Mucosa of descending colon (tissue), 3 donors: ENCODE results near the gene CXCL14. TPM values are rescaled to one million over a fixed set of nuclear protein-coding genes. Genes with fewer than 3 reads are reported as not detected.
"Not testable (repeated sequence)": the region's sequence is repeated elsewhere in the genome, so short reads cannot be mapped to it uniquely, and the experiment has no call there.

Experiments
- ATAC-seq: fragments of 200-7000 bp; cut with Tn5 transposase; one replicate; pipeline ENCODE4 v1.9.1; 2020; ENCODE audit warnings: mild to moderate bottlenecking, moderate library complexity
- DNase-seq, 3 donors: peaks; one replicate each; pipeline ENCODE4 v3.0.0-alpha.2; 2020
- H3K36me3 ChIP-seq: fragments of 200-600 bp; one replicate; pipeline ENCODE4 v1.8.0; 2021; ENCODE audit warnings: low read depth, mild to moderate bottlenecking
- H3K4me1 ChIP-seq: fragments of 200-600 bp; one replicate; pipeline ENCODE4 v1.8.0; 2021; ENCODE audit warnings: low read depth, mild to moderate bottlenecking
- H3K4me3 ChIP-seq: fragments of 200-600 bp; one replicate; pipeline ENCODE4 v1.8.0; 2021; ENCODE audit warnings: mild to moderate bottlenecking
- H3K9me3 ChIP-seq: fragments of 200-600 bp; one replicate; pipeline ENCODE4 v1.8.0; 2021; ENCODE audit warnings: mild to moderate bottlenecking
- intact Hi-C, 2 donors: fragments of 100-400 bp; cut with DNase I in 1 of 2; cut with micrococcal nuclease in 1 of 2; formaldehyde crosslinking; loops; one replicate each; pipeline versions ENCODE4 v1.11.0 to v1.11.1; 2022; cut with DNase I, micrococcal nuclease
- total RNA-seq, 3 donors: library from RNA; stranded (reverse); fragmentation: NEBNext Ultra II Directional in 2 of 3; extraction: Animal tissue kit (Norgen Biotek cat#: 25700) in 2 of 3; gene quantifications; one replicate each; pipeline versions ENCODE4 v1.2.1 to v1.2.4, GENCODE V29; 2021 to 2023
- TF ChIP-seq, protein P1 (sequence below): fragments of 200-600 bp; IDR thresholded peaks from one replicate; pipeline ENCODE4 v1.8.0; 2022; ENCODE audit warnings: antibody characterized with exemption, mild to moderate bottlenecking
- donor health status: DM: no; HTN: no; CAD: no; lungs with moderate emphysema.
- donor health status: DM: no; HTN: no; CAD: no.
- donor health status: DM: no; HTN: yes; CAD: no.

CXCL14 gene
- total RNA-seq, 3 donors from 2014 or later: 16.7 to 61.6 (median 24.2) TPM

- intact Hi-C loops: no loop called here
Observed at GRCh38 chr5:135533334-135533733, 45.5 kb downstream of the CXCL14 start.

GRCh38 chr5:135529576-135529975 lies 49.2 kb downstream of the CXCL14 start:
- H3K4me1 ChIP-seq, DNase-seq, intact Hi-C loops, H3K36me3 ChIP-seq, H3K9me3 ChIP-seq, H3K4me3 ChIP-seq, ATAC-seq: not testable (repeated sequence)

More at GRCh38 chr5:135533334-135533733, 45.5 kb downstream of the CXCL14 start:
- Histone ChIP-seq H3K4me3 (no peak overlapping the region), H3K9me3 (no peaks in the 10 kb centered on the region), H3K36me3 (no peaks in the 10 kb centered on the region), H3K4me1 (peaks cover 11% of the 10 kb centered on the region)
- TF ChIP-seq, protein P1, sequence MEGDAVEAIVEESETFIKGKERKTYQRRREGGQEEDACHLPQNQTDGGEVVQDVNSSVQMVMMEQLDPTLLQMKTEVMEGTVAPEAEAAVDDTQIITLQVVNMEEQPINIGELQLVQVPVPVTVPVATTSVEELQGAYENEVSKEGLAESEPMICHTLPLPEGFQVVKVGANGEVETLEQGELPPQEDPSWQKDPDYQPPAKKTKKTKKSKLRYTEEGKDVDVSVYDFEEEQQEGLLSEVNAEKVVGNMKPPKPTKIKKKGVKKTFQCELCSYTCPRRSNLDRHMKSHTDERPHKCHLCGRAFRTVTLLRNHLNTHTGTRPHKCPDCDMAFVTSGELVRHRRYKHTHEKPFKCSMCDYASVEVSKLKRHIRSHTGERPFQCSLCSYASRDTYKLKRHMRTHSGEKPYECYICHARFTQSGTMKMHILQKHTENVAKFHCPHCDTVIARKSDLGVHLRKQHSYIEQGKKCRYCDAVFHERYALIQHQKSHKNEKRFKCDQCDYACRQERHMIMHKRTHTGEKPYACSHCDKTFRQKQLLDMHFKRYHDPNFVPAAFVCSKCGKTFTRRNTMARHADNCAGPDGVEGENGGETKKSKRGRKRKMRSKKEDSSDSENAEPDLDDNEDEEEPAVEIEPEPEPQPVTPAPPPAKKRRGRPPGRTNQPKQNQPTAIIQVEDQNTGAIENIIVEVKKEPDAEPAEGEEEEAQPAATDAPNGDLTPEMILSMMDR: no peak
- ATAC-seq: no peak
- no peak for DNase-seq

DNA sequence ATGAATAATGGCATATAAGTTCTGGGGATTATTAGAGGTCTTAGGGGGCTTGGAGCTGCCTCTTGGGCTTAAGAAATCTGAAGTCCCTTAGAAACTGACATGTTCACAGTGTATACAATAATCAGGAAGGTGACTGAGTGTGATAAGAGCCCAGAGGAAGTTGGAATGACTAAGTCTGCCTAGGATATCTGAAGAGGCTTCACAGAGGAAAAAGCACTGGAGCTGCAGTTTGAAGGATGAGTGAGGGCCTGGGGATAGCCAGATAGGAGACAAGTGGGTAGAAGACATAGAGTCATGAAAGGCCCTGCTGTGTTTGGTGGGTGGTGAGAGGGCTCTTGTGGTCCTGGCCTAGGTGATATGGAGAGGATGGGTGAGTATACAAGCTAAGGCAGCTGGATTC lies 51.9 kb downstream of the CXCL14 start:
- TF ChIP-seq, protein P1: no peak
- ATAC-seq: no peak

DNA sequence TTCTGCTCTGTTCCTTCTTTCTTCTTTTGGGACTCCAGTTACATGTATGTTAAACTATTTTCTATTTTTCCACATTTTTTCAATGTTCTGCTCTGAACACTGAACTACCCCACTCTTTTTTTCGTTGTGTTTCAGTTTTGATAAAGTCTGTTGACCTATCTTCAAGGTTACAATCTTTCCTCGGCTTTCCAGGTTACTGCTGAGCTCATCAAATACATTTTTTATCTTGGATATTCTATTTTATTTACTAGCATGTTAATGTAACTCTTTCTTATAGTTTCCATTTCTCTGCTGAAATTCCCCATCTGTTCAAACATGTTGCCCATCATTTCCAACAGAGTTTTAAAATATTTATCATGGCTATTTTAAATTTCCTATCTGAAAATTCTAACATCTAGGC lies 56.8 kb downstream of the CXCL14 start:
- intact Hi-C loops: no loop called here

More for the DNA sequence above, 51.9 kb downstream of the CXCL14 start:
- Histone ChIP-seq H3K4me1 (no peaks in the 10 kb centered on the region), H3K4me3 (no peak overlapping the region), H3K9me3 (no peaks in the 10 kb centered on the region), H3K36me3 (no peaks in the 10 kb centered on the region)
- intact Hi-C loops: no loop called here
- no peak for DNase-seq

More for the DNA sequence above, 56.8 kb downstream of the CXCL14 start:
- no peaks in the 10 kb centered on the region for H3K4me1 ChIP-seq
- no peak overlapping the region for H3K4me3 ChIP-seq
- no peaks in the 10 kb centered on the region for H3K36me3 ChIP-seq
- DNase-seq (no peak), ATAC-seq (no peak)
- TF ChIP-seq, protein P1: no peak
- H3K9me3 ChIP-seq: no peaks in the 10 kb centered on the region

Other genes starting within 250 kb of the CXCL14 start
- gene MACROH2A1, start 179.8 kb downstream of the CXCL14 start, total RNA-seq: 100 to 1,000 TPM; 170 to 255 (median 243) TPM
- gene DCANP1, start 131.6 kb downstream of the CXCL14 start, total RNA-seq: not detected
- gene TIFAB, start 126.6 kb downstream of the CXCL14 start, total RNA-seq: under 1 TPM; 0.28 to 0.36 (median 0.29) TPM
- gene NEUROG1, start 43.0 kb downstream of the CXCL14 start, total RNA-seq: not detected